ENCODE data around the gene MSS51.

Gene MSS51

DNA sequence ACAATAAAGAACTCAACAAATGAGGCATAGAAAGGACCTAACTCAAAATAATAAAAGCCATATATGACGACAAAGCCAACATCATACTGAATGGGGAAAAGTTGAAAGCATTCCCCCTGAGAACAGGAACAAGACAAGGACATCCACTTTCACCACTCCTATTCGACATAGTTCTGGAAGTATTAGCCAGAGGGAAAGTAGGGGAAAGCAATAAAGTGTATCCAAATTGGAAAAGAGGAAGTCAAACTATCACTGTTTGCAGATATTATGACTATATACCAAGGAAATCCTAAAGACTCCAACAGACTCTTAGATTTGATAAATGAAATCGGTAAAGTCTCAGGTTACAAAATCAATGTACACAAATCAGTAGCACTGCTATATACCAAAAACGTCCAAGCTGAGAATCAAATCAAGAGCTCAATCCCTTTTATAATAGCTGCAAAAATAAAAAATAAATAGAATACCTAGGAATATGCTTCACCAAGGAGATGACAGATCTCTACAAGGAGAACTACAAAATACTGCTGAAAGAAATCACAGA is 24.3 kb downstream of the MSS51 start:
- H3K4me3 ChIP-seq (replicated peaks; ENCODE audit: low read depth, low read length) = no peak overlapping the region
- DNase-seq (ENCODE audit: extremely low read depth, low read depth) = no peak
- TF ChIP-seq, protein P1, sequence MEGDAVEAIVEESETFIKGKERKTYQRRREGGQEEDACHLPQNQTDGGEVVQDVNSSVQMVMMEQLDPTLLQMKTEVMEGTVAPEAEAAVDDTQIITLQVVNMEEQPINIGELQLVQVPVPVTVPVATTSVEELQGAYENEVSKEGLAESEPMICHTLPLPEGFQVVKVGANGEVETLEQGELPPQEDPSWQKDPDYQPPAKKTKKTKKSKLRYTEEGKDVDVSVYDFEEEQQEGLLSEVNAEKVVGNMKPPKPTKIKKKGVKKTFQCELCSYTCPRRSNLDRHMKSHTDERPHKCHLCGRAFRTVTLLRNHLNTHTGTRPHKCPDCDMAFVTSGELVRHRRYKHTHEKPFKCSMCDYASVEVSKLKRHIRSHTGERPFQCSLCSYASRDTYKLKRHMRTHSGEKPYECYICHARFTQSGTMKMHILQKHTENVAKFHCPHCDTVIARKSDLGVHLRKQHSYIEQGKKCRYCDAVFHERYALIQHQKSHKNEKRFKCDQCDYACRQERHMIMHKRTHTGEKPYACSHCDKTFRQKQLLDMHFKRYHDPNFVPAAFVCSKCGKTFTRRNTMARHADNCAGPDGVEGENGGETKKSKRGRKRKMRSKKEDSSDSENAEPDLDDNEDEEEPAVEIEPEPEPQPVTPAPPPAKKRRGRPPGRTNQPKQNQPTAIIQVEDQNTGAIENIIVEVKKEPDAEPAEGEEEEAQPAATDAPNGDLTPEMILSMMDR (IDR thresholded peaks at IDR 0.05; ENCODE audit: low read depth, low read length, missing control alignments) = no peak

DNA sequence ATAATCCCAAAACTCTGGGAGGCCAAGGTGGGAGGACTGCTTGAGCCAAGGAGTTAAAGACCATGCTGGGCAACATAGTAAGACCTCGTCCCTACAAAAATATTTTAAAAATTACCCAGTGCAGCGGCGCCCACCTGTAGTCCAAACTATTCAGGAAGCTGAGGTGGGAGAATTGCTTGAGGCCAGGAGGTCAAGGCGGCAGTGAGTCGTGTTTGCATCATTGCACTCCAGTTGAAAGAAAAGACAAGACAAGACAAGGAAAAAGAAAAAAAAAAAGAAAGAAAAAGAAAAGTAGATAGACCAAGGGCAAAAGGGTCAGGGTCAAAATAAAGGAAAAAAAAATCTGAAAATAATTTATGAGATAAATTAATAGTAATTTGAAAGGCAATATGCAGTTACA is 25.3 kb downstream of the MSS51 start:
- DNase-seq (ENCODE audit: extremely low read depth, low read depth) = no peak
- TF ChIP-seq, protein P1 (IDR thresholded peaks at IDR 0.05; ENCODE audit: low read depth, low read length, missing control alignments) = no peak
- no peak overlapping the region for H3K4me3 ChIP-seq (replicated peaks; ENCODE audit: low read depth, low read length)

DNA sequence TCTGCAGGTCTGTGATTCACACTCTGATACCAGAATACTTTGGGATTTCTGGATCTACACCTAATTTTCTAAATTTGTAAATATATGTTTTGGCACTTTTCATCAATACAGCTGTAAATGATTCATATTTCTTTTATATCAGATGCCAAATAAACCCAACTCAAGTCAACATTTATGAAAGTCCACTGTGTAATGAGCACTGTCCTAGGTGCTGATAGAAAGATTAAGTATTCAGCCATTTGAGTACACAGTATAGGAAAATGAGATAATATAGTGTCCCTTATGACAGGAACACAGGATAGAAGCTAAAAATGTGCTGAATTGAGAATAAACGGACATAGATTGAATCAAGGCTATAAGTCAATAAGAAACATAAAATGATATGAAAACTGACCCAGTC is 25.9 kb downstream of the MSS51 start:
- DNase-seq (ENCODE audit: extremely low read depth, low read depth) = no peak
- TF ChIP-seq, protein P1 (IDR thresholded peaks at IDR 0.05; ENCODE audit: low read depth, low read length, missing control alignments) = no peak
- no peak overlapping the region for H3K4me3 ChIP-seq (replicated peaks; ENCODE audit: low read depth, low read length)

DNA sequence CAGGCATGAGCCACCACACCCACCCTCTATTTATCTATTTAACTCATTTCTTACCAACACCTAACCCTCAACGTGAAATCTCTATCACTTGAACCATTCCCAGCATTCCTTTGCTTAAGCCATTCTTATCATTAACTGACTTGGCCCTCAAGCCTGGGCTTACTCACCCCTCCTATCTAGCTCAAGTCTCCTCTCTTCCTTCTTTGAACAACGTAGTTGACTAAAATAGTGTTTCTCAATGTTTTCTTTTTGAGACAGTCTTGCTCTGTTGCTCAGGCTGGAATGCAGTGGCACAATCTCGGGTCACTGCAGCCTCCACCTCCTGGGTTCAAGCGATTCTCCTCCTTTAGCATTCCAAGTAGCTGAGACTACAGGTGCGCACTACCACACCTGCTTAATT is 26.5 kb downstream of the MSS51 start:
- DNase-seq (ENCODE audit: extremely low read depth, low read depth) = no peak
- H3K4me3 ChIP-seq (replicated peaks; ENCODE audit: low read depth, low read length) = no peak overlapping the region
- TF ChIP-seq, protein P1 (IDR thresholded peaks at IDR 0.05; ENCODE audit: low read depth, low read length, missing control alignments) = no peak

- no peak for DNase-seq (ENCODE audit: extremely low read depth, low read depth)
- H3K4me3 ChIP-seq (replicated peaks; ENCODE audit: low read depth, low read length) = no peak overlapping the region
- TF ChIP-seq, protein P1 (IDR thresholded peaks at IDR 0.05; ENCODE audit: low read depth, low read length, missing control alignments) = no peak
Measured at GRCh38 chr10:73405556-73405955, 27.8 kb downstream of the MSS51 start.

DNA sequence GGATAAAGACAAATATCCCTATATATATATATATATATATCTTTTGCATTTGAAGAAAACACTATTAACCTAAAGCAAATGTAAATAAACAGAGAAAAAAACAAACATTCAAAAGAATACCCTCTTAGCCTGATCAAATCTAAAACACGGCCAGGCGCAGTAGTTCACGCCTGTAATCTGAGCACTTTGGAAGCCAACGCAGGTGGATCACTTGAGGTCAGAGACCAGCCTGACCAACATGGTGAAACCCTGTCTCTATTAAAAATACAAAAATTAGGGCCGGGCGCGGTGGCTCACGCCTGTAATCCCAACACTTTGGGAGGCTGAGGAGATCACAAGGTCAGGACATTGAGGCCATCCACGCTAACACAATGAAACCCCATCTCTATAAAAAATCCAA is 28.7 kb downstream of the MSS51 start:
- TF ChIP-seq, protein P1 (IDR thresholded peaks at IDR 0.05; ENCODE audit: low read depth, low read length, missing control alignments) = no peak
- no peak overlapping the region for H3K4me3 ChIP-seq (replicated peaks; ENCODE audit: low read depth, low read length)
- DNase-seq (ENCODE audit: extremely low read depth, low read depth) = no peak

DNA sequence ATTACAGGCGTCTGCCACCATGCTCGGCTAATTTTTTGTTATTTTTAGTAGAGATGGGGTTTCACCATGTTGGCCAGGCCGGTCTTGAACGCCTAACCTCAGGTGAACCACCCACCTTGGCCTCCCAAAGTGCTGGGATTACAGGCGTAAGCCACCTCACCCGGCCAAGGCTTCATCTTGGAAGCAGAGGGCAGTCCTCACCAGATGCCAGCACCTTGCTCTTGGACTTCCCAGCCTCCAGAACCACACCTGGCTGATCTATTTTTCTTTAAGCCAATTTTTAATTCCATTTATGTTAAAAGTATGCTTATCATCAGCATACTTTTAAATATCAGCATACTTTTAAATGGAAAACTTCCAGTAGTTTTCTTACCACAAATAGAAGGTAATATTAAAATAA is 31.7 kb downstream of the MSS51 start:
- no peak overlapping the region for H3K4me3 ChIP-seq (replicated peaks; ENCODE audit: low read depth, low read length)
- TF ChIP-seq, protein P1 (IDR thresholded peaks at IDR 0.05; ENCODE audit: low read depth, low read length, missing control alignments) = no peak
- no peak for DNase-seq (ENCODE audit: extremely low read depth, low read depth)

Data from HFF-Myc (cell line).